Measurements from ENCODE around the gene GBGT1. TPM values are rescaled to one million over a fixed set of nuclear protein-coding genes. Genes with fewer than 3 reads are reported as not detected.
A peak's percentile ranks its signal among the peaks of the same experiment; 100 is the strongest.

GBGT1 gene
- total and polyA plus RNA-seq, 9 of the 15 experiments (the other 6 are each of a cell fraction or from before 2014, with no cell fraction given): 0.55 to 25.8 (median 13.7) TPM

- TF ChIP-seq REST (IDR thresholded peaks at IDR 0.05; ENCODE audit: borderline replicate concordance): peak; percentile 81
- no peak for TF ChIP-seq REST (CRISPR knock-in tag; IDR thresholded peaks at IDR 0.05; ENCODE audit: low read depth)
- TF ChIP-seq RBFOX2 (IDR thresholded peaks at IDR 0.05; ENCODE audit: low read depth, low read length): peak; percentile 55
- TF ChIP-seq RBM14 (IDR thresholded peaks at IDR 0.05; ENCODE audit: borderline replicate concordance, insufficient read depth, low read depth, low read length): no peak
- peak; percentile 82 to 91 for TF ChIP-seq RAD21 (CRISPR knock-in tag; conservative IDR thresholded peaks at IDR 0.05 in 1 of 2, IDR thresholded peaks at IDR 0.05 in 1 of 2)
- no peak for TF ChIP-seq POLR2A (conservative IDR thresholded peaks at IDR 0.05)
- TF ChIP-seq DEAF1 (CRISPR knock-in tag; IDR thresholded peaks at IDR 0.05): peak; percentile 79
- TF ChIP-seq POLR2G (IDR thresholded peaks at IDR 0.05; ENCODE audit: low read depth, low read length): peak; percentile 69
- 0 out of 2 replicates have a peak, but pooled peaks have one; percentile 14 for TF ChIP-seq FOXP1 (CRISPR knock-in tag; IDR thresholded peaks at IDR 0.05)
- 0 out of 2 replicates have a peak, but pooled peaks have one; percentile 21 for TF ChIP-seq ZNF41 (CRISPR knock-in tag; conservative IDR thresholded peaks at IDR 0.05)
- no peak for TF ChIP-seq ETS1 (conservative IDR thresholded peaks at IDR 0.05; ENCODE audit: control insufficient read depth, low read depth, low read length)
Measured at GRCh38 chr9:133147412-133148198, 16.1 kb downstream of the GBGT1 start (continued).

Measured in K562 (cell line).